DMS114 treated with DMSO at 0.1 percent for 48 hours (cell line): ENCODE data around the gene PTGES2.
"Not testable (repeated sequence)": the region's sequence is repeated elsewhere in the genome, so short reads cannot be mapped to it uniquely, and the experiment has no call there.

Source experiments
- DNase-seq: peaks from one replicate; lab custom pipeline; 2025; ENCODE audit not compliant: unreplicated experiment; lab: John Stamatoyannopoulos, UW

The PTGES2 gene

DNA sequence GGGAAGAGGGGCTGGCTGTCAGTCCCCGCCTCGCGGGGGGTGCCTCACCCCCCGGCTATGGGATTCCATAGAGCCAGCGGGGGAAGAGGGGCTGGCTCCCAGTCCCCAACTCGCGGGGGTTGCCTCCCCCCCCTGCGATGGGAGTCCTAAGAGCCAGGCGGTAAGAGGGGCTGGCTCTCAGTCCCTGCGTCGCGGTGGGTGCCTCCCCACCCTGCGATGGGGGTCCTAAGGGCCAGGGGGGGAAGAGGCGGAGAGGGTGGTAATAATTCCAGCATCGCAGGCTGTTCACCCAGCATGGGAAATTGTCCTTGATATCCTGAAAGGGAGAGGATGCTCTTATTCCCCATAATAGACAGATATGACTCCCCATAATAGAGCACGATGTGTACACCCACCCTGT lies 12.1 kb upstream of the PTGES2 start:
- DNase-seq: no peak

DNA sequence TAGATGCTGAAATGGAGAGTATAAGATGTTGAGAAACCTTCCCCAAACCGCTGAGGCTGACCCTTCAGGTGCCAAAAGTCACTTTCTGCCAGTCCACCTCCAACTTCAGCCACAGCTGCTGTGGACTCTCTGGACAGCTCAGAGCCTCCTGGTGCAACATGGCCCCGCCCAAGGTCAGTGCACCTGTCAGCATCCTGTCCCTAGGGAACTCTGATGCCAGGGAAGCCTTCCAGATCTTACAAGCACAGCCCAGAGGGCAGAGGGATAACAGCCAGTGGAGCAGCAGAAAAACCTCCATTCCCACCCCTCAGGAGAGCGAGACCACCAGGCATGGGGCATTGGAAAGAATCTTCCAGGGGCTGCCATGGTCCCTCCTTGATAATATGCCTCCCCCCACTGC lies 10.5 kb upstream of the PTGES2 start:
- DNase-seq: no peak

DNA sequence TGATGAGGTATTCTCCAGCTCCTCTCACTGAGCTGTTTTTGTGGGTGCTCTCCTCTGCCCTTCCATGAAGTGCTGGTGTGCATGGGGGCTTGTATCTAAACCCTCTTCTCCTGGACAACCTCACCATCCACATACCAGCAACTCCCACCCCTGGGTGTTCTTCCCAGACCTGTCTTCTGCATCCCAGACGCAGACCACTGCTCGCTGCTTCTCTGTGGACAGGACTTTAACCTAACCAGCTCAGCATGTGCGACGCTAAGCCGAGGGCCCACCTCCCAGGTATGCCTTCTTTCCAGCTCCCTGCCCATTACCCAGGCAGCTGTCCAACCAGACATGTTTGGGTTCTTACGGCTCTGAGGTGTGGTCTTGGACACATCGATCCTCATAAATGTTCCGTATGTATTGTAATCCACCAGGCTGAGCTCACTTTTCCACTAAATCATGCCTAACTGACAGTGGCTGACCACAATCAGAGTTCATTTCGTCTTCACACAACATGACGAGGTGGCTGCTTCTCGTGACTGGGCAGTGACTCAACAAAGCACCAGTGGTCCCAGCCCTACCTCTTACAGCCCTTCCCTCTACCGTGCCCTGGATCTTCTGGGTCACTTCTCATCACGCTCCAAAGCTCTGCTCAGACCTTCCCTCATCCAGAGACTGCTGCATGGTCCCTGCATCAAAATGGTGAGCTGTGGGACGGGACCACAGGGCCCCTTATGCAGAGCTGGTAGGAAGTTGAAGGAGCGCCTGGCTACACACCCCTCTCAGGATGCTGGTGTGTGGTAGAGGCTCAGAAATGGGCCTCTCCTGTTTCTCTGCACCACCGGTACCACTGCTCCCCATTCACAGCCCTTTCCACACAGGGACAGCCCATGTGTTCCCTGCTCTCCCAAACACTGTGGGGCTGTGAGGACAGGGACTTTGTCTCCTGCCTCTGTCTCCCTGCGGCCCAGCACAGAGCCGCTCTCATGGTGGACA lies 9.6 kb upstream of the PTGES2 start:
- DNase-seq: no peak

GRCh38 chr9:128135561-128135960 lies 8.0 kb upstream of the PTGES2 start:
- DNase-seq: not testable (repeated sequence)

GRCh38 chr9:128132139-128132538 lies 4.6 kb upstream of the PTGES2 start:
- DNase-seq: not testable (repeated sequence)

- DNase-seq: not testable (repeated sequence)
These were observed 3.8 kb upstream of the PTGES2 start for GRCh38 chr9:128131346-128131745.

DNA sequence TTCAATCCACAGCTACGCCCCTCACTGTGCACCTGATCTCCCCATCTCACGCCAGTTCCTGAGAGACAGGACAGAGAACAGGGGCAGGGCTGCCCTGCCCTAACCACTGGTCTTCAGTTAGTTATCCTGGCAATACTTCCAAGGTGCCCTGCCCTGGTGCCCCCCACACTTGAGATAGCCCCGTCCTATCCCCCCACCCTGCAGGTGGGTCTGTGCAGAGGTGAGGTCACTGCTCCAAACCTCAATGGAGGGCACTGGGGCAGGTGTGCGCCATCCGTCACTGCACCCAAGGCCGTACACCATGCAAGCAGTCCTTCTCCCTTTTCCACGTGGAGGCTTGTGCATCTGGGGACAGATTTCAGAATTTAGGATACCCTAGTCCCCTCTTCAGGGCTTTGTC lies 3.1 kb upstream of the PTGES2 start:
- not testable (repeated sequence) for DNase-seq

DNA sequence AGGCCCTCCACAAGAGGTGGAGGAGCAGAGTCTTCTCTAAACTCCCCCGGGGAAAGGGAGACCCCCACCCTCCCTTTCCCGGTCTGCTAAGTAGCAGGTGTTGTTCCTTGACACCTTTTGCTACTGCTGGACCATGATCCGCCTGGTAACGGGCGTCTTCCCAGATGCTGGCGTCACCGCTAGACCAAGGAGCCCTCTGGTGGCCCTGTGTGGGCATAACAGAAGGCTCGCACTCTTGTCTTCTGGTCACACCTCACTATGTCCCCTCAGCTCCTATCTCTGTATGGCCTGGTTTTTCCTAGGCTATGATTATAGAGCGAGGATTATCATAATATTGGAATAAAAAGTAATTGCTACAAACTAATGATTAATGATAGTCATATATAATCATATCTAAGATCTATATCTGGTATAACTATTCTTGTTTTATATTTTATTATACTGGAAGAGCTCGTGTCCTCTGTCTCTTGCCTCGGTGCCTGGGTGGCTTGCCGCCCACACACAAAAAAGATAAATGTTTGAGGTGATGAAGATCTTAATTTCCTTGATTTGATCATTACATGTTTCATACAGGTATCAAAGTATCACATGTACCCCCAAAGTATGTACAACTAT lies 2.6 kb upstream of the PTGES2 start:
- DNase-seq: not testable (repeated sequence)

DNA sequence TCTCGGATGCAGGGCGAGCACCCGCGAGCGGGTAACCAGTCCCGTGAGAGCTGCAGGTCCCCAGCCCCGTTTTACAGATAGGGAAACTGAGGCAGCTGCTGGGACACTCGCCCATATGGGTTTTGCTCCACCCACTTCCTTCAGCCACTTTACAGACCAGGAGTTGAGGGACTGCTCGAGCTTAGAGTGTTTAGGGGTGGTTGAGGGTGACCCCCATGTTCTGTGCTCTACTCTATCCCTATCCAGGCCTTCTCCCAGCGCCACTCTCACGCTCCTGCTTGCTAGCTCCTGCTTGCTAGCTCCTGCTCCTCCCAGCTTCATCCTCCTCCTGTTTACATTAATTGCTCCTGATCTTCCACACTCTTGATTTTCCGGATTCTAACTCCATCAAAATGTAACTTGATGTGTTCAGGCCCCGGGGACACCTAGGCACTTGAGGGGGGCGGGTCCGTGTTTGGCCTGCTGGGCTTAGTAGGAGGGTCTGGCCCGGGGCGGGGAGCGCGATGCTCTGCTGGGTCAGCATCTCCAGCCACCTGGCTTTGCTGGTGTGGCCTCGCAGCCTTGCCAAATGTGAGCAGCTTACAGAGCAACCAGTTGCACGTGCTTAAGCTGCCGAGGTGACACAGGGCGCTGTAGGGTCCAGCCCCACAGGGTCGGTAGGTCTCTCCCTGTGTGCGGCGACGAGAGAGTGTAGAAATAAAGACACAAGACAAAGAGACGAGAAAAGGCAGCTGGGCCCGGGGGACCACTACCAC lies 1.5 kb upstream of the PTGES2 start:
- no peak for DNase-seq

DNA sequence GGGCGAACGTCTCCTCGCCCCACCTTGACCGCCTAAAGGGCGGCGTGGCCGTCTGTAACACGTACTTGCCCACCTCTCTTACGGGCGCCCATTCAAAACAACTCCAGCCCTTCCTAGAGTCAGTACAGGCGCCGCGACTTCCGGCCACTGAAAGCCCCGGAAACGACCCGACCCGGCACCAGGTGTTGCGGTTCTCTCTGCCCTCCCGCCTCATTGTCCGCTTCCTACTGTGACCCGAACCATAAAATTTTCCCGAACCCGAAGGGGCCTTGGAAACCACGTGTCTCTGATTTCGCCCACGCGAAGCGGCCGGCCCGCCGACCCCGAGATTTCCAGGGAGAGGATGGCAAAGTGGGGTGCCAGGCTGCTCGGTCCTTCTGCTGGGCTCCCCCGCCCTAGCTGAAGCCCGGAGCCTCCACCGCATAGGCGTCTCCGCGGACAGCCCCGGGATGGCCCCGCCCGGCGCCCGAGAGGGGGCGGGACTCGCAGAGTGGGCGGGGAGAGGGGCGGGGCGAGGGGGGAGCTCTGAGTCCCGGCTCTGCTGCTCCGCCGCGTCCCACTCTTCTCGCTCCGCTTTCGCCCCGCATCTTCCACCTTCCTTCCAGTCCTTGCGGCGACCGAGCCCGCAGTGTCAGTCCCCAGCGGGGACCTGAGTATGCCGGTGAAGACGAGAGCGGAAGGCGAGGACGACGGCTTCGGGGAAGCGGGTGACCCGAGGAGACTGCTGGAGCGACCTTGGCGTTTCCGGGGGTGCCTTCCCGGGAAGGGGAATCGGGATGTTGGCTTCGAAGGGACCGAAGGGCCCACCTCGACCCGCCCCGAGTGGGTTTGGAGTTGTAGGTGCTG lies 684 bp upstream of the PTGES2 start:
- DNase-seq: peak; percentile 64

- no peak for DNase-seq
These were observed 1.8 kb downstream of the PTGES2 start for GRCh38 chr9:128125580-128126354.

DNA sequence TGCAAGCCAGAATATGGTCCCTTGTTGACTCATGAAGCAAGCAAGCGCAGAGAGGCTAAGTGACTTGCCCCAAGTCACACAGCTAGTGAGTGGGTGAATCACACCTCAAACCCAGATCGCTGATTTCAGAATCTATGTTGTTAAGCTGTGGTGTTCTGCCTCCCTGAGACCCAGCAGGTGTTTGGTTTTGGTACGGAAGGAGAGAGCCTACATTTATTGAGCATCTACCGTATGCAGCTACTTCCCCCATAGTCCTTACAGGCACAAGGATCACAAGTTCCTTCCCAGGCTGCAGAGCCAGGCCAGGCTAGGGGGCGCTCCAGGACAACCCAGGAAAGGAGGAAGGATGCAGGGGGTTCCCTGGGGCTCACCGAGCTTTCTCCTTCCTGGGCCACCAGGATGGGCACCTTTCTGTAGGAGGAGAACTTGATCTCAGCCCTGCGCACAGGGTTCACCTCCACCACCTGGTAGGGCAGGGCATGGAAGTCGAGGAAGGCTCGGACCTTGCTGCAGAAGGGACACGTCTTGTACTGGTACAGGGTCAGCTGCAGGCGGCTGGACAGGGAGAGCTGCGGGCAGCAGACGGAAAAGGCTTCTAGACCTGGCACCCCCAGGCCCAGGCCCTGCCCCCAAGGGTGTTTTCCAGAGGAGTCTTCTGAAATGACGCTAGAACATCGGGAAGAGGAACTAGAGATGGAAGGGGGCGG lies 2.5 kb downstream of the PTGES2 start:
- peak; percentile 33 for DNase-seq

DNA sequence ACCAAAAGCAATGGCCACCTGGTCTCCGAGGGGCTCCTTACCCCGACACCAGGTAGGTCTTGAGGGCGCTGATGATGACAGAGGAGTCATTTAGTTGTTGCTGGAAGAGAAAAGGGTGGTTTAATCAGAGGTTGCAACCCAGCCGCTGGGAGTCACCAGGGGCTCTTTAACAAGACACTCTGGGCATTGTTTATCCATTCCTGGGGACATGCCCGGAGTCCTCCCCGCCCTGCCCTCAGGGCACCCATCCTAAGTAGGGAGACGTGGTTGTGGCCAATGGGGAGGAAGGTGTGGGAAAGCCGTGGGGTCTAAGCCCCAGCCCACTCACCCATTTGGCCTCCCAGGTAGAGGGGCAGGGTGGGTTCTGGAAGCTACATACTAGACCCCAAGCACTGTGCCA lies 3.1 kb downstream of the PTGES2 start:
- no peak for DNase-seq

DNA sequence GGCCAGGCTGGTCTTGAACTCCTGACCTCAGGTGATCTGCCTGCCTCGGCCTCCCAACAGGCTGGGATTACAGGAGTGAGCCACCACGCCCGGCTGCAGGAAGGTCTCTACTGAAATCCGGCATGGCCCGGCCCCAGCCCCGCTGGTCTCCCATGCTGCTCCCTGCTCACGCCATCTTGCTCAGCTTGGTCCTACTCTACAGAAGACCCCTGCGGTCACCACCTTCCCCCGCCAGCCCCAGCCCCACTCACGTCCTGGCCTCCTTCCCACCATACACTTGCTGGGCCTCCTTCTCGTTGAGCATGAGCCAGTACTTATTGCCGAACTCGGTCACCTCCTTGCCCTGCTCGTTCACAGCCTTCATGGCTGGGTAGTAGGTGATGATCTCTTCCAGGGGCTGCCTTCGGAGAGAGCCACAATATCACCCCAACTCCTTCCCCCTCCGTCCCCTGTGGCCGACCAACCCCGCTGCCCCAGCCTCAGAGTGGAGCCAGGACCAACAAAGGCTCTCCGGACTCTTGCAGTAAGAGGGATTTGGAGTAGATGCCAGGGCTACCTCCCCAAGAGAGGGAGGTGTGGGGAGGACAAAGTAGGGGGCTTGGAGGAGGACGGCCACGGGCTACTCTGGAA lies 4.0 kb downstream of the PTGES2 start:
- no peak for DNase-seq

GRCh38 chr9:128122809-128123175 lies 4.7 kb downstream of the PTGES2 start:
- no peak for DNase-seq

GRCh38 chr9:128121924-128122808 lies 5.4 kb downstream of the PTGES2 start:
- DNase-seq: no peak

DNA sequence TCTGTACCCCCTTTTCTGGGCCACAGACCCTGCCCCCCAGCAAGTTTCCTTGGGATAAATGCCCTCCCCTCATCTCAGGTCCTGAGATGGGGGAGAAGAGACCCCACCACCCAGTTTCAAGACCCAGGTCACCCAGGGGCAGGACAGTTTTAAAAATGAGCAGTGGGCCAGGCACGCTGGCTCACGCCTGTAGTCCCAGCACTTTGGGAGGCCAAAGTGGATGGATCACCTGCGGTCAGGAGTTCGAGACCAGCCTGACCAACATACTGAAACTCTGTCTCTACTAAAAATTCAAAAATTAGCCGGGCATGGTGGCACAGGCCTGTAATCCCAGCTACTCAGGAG lies 6.1 kb downstream of the PTGES2 start:
- no peak for DNase-seq
